BJ (cell line): Measurements from ENCODE around the gene SPARC. TPM values are rescaled to one million over a fixed set of nuclear protein-coding genes. Genes with fewer than 3 reads are reported as not detected.
A peak's percentile ranks its signal among the peaks of the same experiment; 100 is the strongest.
"Not testable (repeated sequence)": the region's sequence is repeated elsewhere in the genome, so short reads cannot be mapped to it uniquely, and the experiment has no call there.

Experiments used
- CTCF ChIA-PET: fragments of 350-600 bp; formaldehyde crosslinking; extraction: SDS; loops from one replicate; lab custom pipeline; 2021; ENCODE audit warnings: antibody characterized with exemption, inconsistent platforms; lab: Yijun Ruan, JAX
- POLR2A ChIA-PET: fragments of 300-600 bp; sonication (Branson Sonifier 250); formaldehyde crosslinking; extraction: SDS; loops from one replicate; lab custom pipeline; 2021; ENCODE audit warnings: antibody characterized with exemption; lab: Charles Lee
- DNase-seq: peaks from one replicate; pipeline ENCODE4 v3.0.0-alpha.2; 2011; ENCODE audit warnings: low read depth
- H3K27me3 ChIP-seq: 2 replicates; pipeline ENCODE4 v1.6.0; 2011; ENCODE audit warnings: low read length; ENCODE audit not compliant: control insufficient read depth, insufficient read depth
- H3K36me3 ChIP-seq: 2 replicates; pipeline ENCODE4 v1.5.1; 2011; ENCODE audit warnings: low read length; ENCODE audit not compliant: control insufficient read depth, insufficient read depth
- H3K4me3 ChIP-seq: 2 replicates; pipeline ENCODE4 v1.5.1; 2011; ENCODE audit warnings: low read depth, mild to moderate bottlenecking, control low read depth, low read length
- polyA plus RNA-seq: library from polyadenylated mRNA; depleted of rRNA; stranded (reverse); fragments of >200 nt; gene quantifications from 2 replicates; pipeline ENCODE4 v1.2.3, GENCODE V29; 2011
- TF ChIP-seq, protein P1 (sequence below): IDR thresholded peaks from 2 replicates; pipeline ENCODE4 v1.5.1; 2011; ENCODE audit warnings: low read depth, mild to moderate bottlenecking, control low read depth, inconsistent platforms, low read length, moderate library complexity; ENCODE audit not compliant: insufficient read depth

Gene SPARC
- polyA plus RNA-seq, 1 experiment, result 17,277 TPM

DNA sequence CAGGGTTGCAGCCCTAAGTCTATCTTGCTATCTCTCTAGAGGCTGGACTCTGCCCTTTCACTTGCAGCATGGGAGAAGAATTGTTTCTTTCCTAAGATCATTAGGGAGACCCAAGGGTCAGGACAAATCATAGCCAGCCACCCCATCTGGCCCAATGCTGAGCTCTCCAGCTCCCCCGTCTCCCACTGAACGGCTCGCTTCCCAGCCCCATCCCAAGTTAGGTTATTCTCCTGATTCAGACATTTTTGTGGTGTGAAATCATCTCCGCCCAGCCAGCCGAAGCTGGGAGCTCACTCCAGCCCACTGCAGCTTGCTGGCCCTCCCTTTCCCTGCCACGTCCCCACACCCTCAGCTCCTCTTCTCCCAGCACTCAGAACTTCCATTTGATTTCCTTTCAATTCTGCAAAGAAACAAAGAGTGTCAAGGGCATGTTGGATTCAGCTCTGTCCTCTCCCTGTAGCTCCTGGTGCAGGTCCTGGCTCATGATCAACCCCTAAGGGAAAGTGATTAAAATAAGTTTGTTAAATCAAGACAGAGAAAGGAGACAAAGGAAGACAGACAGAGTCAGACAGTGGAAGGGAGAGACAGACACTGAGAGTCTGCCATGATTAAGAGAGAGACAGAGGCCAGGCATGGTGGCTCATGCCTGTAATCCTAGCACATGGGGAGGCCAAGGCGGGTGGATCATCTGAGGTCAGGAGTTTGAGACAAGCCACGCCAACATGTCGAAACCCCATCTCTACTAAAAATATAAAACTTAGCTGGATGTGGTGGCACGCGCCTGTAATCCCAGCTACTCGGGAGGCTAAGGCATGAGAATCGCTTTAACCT, 12.6 kb upstream of the SPARC start:
- H3K36me3 ChIP-seq, result no peaks in the 10 kb centered on the region
- ChIA-PET CTCF (interaction anchor here (1.2 to 2.2 kb wide), 5 partner anchors 15 to 45 kb away, joined by 4 to 16 read pairs (median 5); no protein-coding TSS in a partner anchor), POLR2A (interaction anchor here (0.6 to 1.9 kb wide), 16 partner anchors 8 to 1864 kb away, joined by 3 to 27 read pairs (median 5); partner anchors contain the start of genes G3BP1 and SPARC)
- TF ChIP-seq, protein P1, sequence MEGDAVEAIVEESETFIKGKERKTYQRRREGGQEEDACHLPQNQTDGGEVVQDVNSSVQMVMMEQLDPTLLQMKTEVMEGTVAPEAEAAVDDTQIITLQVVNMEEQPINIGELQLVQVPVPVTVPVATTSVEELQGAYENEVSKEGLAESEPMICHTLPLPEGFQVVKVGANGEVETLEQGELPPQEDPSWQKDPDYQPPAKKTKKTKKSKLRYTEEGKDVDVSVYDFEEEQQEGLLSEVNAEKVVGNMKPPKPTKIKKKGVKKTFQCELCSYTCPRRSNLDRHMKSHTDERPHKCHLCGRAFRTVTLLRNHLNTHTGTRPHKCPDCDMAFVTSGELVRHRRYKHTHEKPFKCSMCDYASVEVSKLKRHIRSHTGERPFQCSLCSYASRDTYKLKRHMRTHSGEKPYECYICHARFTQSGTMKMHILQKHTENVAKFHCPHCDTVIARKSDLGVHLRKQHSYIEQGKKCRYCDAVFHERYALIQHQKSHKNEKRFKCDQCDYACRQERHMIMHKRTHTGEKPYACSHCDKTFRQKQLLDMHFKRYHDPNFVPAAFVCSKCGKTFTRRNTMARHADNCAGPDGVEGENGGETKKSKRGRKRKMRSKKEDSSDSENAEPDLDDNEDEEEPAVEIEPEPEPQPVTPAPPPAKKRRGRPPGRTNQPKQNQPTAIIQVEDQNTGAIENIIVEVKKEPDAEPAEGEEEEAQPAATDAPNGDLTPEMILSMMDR, result no peak
- no peak overlapping the region for H3K4me3 ChIP-seq
- peak; percentile 93 for DNase-seq
- H3K27me3 ChIP-seq, result no peaks in the 10 kb centered on the region

DNA sequence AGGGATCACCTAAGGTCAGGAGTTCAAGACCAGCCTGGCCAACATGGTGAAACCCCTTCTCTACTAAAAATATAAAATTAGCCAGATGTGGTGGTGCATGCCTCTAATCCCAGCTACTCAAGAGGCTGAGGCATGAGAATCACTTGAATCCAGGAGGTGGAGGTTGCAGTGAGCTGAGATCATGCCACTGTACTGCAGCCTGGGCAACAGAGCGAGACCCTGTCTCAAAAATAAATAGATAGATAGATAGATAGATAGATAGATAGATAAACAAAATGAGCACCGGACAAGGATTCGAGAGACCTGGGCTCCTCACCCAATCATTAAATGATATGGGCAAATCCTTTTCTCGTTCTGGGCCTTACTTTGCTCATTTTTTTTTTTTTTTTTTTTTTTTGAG, 11.4 kb upstream of the SPARC start:
- not testable (repeated sequence) for H3K4me3 ChIP-seq, H3K36me3 ChIP-seq, H3K27me3 ChIP-seq, DNase-seq
- ChIA-PET POLR2A (interaction anchor here (0.5 to 3.7 kb wide), 7 partner anchors 11 to 73 kb away, joined by 3 to 62 read pairs (median 5); partner anchors contain the start of genes G3BP1 and SPARC), CTCF (interaction anchor here (1.2 to 5.0 kb wide), 5 partner anchors 14 to 46 kb away, joined by 3 to 34 read pairs (median 5); no protein-coding TSS in a partner anchor)

DNA sequence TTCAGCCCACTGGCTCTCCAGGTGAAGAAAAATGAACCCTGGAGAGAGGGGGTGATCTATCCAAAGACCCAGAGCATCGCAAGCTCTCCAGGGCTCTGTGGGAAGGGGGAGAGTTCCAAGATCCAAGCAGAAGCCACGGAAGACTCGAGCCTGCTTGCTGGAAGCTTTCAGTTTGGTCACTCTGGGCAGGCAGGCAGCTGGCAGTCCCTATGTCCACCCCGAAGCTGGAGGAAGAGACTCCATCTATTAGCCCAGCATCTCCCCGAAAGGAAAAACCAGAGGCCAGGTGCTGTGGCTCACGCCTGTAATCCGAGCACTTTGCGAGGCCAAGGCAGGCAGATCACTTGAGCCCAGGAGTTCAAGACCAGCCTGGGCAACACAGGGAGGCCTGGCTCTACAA, 10.7 kb upstream of the SPARC start:
- Histone ChIP-seq H3K4me3 (no peak overlapping the region), H3K36me3 (no peaks in the 10 kb centered on the region), H3K27me3 (no peaks in the 10 kb centered on the region)
- ChIA-PET CTCF (interaction anchor here (0.6 to 5.0 kb wide), 6 partner anchors 10 to 1847 kb away, joined by 3 to 34 read pairs (median 6); partner anchors contain the start of gene SPARC), POLR2A (interaction anchor here (0.5 to 3.7 kb wide), 3 partner anchors 11 to 21 kb away, joined by 3 to 62 read pairs (median 26); partner anchors contain the start of gene SPARC)
- DNase-seq, result no peak
- TF ChIP-seq, protein P1, result no peak

DNA sequence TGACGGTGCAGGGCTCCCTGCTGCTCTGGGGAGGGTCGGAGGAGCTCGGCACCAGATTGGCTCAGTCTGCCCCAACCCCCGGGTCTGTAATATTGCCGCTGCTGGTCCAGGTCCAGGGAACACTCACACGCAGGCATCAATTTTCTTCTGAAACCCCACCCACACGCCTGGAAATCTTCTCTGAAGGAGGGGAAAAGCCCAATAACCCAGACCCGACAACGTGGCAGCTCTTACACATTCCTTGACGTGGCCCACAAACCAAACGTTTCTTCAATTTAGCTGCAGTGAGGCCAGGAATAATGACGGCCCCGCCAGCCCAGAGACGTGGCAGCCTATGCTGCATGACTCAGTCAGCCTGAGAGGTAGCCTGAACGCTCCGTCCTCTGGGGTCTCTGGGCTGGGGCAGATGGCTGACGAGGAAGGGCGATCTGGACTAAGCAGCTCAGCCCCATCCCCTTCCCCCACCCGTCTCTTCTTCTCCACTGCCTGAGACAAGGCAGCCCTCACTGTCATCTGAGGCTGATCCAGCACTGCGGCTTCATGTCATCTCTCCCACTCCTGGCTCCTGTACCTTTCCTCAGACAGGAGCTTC, 9.9 kb upstream of the SPARC start:
- TF ChIP-seq, protein P1, result no peak
- no peaks in the 10 kb centered on the region for H3K36me3 ChIP-seq
- POLR2A ChIA-PET, result interaction anchor here (0.6 to 3.7 kb wide), 5 partner anchors 10 to 75 kb away, joined by 3 to 62 read pairs (median 8); partner anchors contain the start of genes G3BP1 and SPARC
- peak overlapping the region; percentile 26 for H3K4me3 ChIP-seq
- CTCF ChIA-PET, result interaction anchor here (0.9 to 5.0 kb wide), 8 partner anchors 9 to 44 kb away, joined by 3 to 34 read pairs (median 6); partner anchors contain the start of gene SPARC
- DNase-seq, result peak; percentile 97
- no peaks in the 10 kb centered on the region for H3K27me3 ChIP-seq

DNA sequence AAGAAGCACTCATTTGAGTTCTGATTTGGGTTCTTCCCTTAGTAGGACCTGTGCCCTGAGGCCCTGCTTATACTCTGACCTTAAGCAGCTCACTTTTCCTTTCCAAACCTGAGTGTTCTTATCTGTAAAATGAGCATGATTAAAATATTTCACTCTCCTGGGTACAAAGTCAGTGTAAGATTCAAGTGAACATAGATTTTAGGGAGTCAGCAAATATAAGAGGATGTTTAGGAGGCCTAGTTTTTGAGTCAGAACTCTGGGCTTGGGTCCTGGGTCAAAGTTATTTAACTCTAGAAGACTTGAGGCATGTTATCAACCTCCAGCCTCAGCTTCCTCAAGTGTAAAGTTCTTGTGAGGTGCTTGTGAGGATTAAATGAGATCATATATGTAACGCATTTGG, 8.7 kb upstream of the SPARC start:
- TF ChIP-seq, protein P1, result no peak
- ChIA-PET POLR2A (interaction anchor here (2.0 to 3.7 kb wide), 3 partner anchors 9 to 45 kb away, joined by 8 to 62 read pairs (median 26); partner anchors contain the start of gene SPARC), CTCF (interaction anchor here (1.3 to 5.0 kb wide), 6 partner anchors 8 to 45 kb away, joined by 5 to 34 read pairs (median 8); partner anchors contain the start of gene SPARC)
- H3K4me3 ChIP-seq, result no peak overlapping the region
- no peak for DNase-seq
- H3K36me3 ChIP-seq, result no peaks in the 10 kb centered on the region
- H3K27me3 ChIP-seq, result no peaks in the 10 kb centered on the region
